IMR-90 (cell line): ENCODE measurements around the gene RARRES2. TPM values are rescaled to one million over a fixed set of nuclear protein-coding genes. Genes with fewer than 3 reads are reported as not detected.
"Not testable (repeated sequence)": the region's sequence is repeated elsewhere in the genome, so short reads cannot be mapped to it uniquely, and the experiment has no call there.

ENCODE experiments used
- ATAC-seq: fragments of 200-7000 bp; cut with Tn5 transposase; 2 replicates; pipeline ENCODE4 v1.9.1; 2020; ENCODE audit warnings: low read depth, mild to moderate bottlenecking, moderate library complexity
- BruUV-seq: library from RNA; stranded (reverse); fragments of 400-500 nt; replicated peaks from 2 replicates; lab custom pipeline; 2021; lab: Mats Ljungman, UMichigan
- CTCF ChIA-PET: fragments of 300-600 bp; formaldehyde crosslinking; extraction: SDS; loops from one replicate; lab custom pipeline; 2021; ENCODE audit warnings: antibody characterized with exemption; lab: Yijun Ruan, JAX
- POLR2A ChIA-PET: fragments of 300-600 bp; sonication (Branson Sonifier 250); formaldehyde crosslinking; loops from one replicate; lab custom pipeline; 2022; ENCODE audit warnings: antibody characterized with exemption; ENCODE audit not compliant: unreplicated experiment; lab: Charles Lee
- DNase-seq: peaks from one replicate; pipeline ENCODE4 v3.0.0; 2013
- H2AFZ ChIP-seq: replicated peaks from 2 replicates; pipeline ENCODE3; 2013; ENCODE audit warnings: low read length, mild to moderate bottlenecking; ENCODE audit not compliant: poor library complexity
- H2AK5ac ChIP-seq: 2 replicates; pipeline ENCODE4 v1.6.1; 2013; ENCODE audit warnings: low read depth, low read length, inconsistent platforms
- H2AK9ac ChIP-seq: replicated peaks from 2 replicates; pipeline ENCODE3; 2013; ENCODE audit warnings: mild to moderate bottlenecking, low read depth, low read length, moderate library complexity; ENCODE audit not compliant: poor library complexity
- H2BK120ac ChIP-seq: 2 replicates; pipeline ENCODE4 v1.6.1; 2013; ENCODE audit warnings: low read depth, low read length, inconsistent platforms
- H2BK15ac ChIP-seq: 3 replicates; pipeline ENCODE4 v1.6.1; 2013; ENCODE audit warnings: low read depth, low read length, inconsistent platforms
- H2BK20ac ChIP-seq: 2 replicates; pipeline ENCODE4 v1.6.1; 2013; ENCODE audit warnings: low read depth, mild to moderate bottlenecking, inconsistent platforms, low read length, moderate library complexity
- H2BK5ac ChIP-seq: 2 replicates; pipeline ENCODE4 v1.6.1; 2013; ENCODE audit warnings: mild to moderate bottlenecking, low read depth, low read length, inconsistent platforms; ENCODE audit not compliant: poor library complexity, severe bottlenecking
- H3K14ac ChIP-seq: replicated peaks from 2 replicates; pipeline ENCODE4 v1.6.1; 2013; ENCODE audit warnings: low read depth, low read length, inconsistent platforms
- H3K18ac ChIP-seq: 2 replicates; pipeline ENCODE4 v1.6.1; 2013; ENCODE audit warnings: low read depth, low read length, control low read depth
- H3K23ac ChIP-seq: 2 replicates; pipeline ENCODE4 v1.6.1; 2013; ENCODE audit warnings: low read depth, low read length, inconsistent platforms
- H3K27ac ChIP-seq: 2 replicates; pipeline ENCODE4 v1.5.1; 2013; ENCODE audit warnings: mild to moderate bottlenecking, control low read depth, low read length; ENCODE audit not compliant: insufficient read depth
- H3K27me3 ChIP-seq: 2 replicates; pipeline ENCODE4 v1.6.1; 2013; ENCODE audit warnings: low read length; ENCODE audit not compliant: control insufficient read depth, insufficient read depth
- H3K36me3 ChIP-seq: 2 replicates; pipeline ENCODE4 v1.6.1; 2013; ENCODE audit warnings: low read length, mixed read lengths; ENCODE audit not compliant: control insufficient read depth, insufficient read depth
- H3K4ac ChIP-seq: 2 replicates; pipeline ENCODE4 v1.6.1; 2013; ENCODE audit warnings: low read depth, low read length, inconsistent platforms
- H3K4me1 ChIP-seq: 2 replicates; pipeline ENCODE4 v1.6.1; 2013; ENCODE audit warnings: low read length, mixed read lengths; ENCODE audit not compliant: control insufficient read depth, insufficient read depth
- H3K4me2 ChIP-seq: 2 replicates; pipeline ENCODE4 v1.6.1; 2013; ENCODE audit warnings: low read depth, mild to moderate bottlenecking, control low read depth, low read length, moderate library complexity
- H3K4me3 ChIP-seq: 2 replicates; pipeline ENCODE4 v1.5.1; 2013; ENCODE audit warnings: low read depth, mild to moderate bottlenecking, control low read depth, low read length, moderate library complexity; ENCODE audit not compliant: insufficient read depth
- H3K56ac ChIP-seq: 2 replicates; pipeline ENCODE4 v1.6.1; 2013; ENCODE audit warnings: low read length, inconsistent platforms; ENCODE audit not compliant: insufficient read depth; ENCODE audit errors: extremely low read depth
- H3K79me1 ChIP-seq, 2 experiments: 2 replicates each; pipeline ENCODE4 v1.6.1; 2013; ENCODE audit warnings: low read length in 2 of 2, inconsistent platforms in 1 of 2, low read depth in 1 of 2
- H3K9ac ChIP-seq: 2 replicates; pipeline ENCODE4 v1.6.1; 2013; ENCODE audit warnings: low read depth, low read length, control low read depth
- H3K9me1 ChIP-seq: 2 replicates; pipeline ENCODE4 v1.6.1; 2013; ENCODE audit warnings: low read length, inconsistent platforms; ENCODE audit not compliant: insufficient read depth
- H3K9me3 ChIP-seq: 2 replicates; pipeline ENCODE4 v1.6.1; 2013; ENCODE audit warnings: low read length; ENCODE audit not compliant: control insufficient read depth, insufficient read depth
- H4K20me1 ChIP-seq: 2 replicates; pipeline ENCODE4 v1.6.1; 2013; ENCODE audit warnings: low read length, inconsistent platforms; ENCODE audit not compliant: insufficient read depth
- H4K5ac ChIP-seq: 2 replicates; pipeline ENCODE4 v1.6.1; 2013; ENCODE audit warnings: mild to moderate bottlenecking, low read depth, low read length, control low read depth
- H4K8ac ChIP-seq, 2 experiments: 2 replicates each; pipeline ENCODE4 v1.6.1; 2013; ENCODE audit warnings: low read depth in 2 of 2, low read length in 2 of 2, control low read depth in 1 of 2, inconsistent platforms in 1 of 2
- H4K91ac ChIP-seq: 2 replicates; pipeline ENCODE4 v1.6.1; 2013; ENCODE audit warnings: low read depth, low read length, inconsistent platforms; ENCODE audit not compliant: insufficient read depth
- WGBS, 2 experiments: methylation state at CpG; one replicate each; pipeline versions ENCODE4 v1.1.5 to v1.1.7; 2013; ENCODE audit warnings: missing lambda C conversion rate in 2 of 2; ENCODE audit not compliant: insufficient read length in 1 of 2; ENCODE audit errors: extremely low coverage in 2 of 2; 5-methylcytosine and 5-hydroxymethylcytosine counted together
- dilution Hi-C: fragments of 300-500 bp; cut with HindIII; formaldehyde crosslinking; loops from one replicate; pipeline ENCODE4 v1.14.3; 2018; ENCODE audit warnings: low sequenced_read_pairs; ENCODE audit not compliant: unreplicated experiment
- in situ Hi-C: fragments of 300-500 bp; cut with MboI; formaldehyde crosslinking; loops from 3 replicates; pipeline ENCODE4 v1.14.3; 2019; ENCODE audit warnings: low sequenced_read_pairs, inconsistent platforms, mixed read lengths
- intact Hi-C: fragments of 100-400 bp; cut with micrococcal nuclease; formaldehyde crosslinking; loops from 2 replicates; pipeline ENCODE4 v1.10.0; 2022
- polyA plus RNA-seq, 3 experiments: library from polyadenylated mRNA; depleted of rRNA; stranded (reverse); fragments of >200 nt; gene quantifications; 2 replicates each; pipeline ENCODE4 v1.2.3, GENCODE V29; 2012; ENCODE audit warnings: low replicate concordance in 1 of 3
- total RNA-seq: library from RNA; depleted of rRNA; stranded (reverse); fragments of >200 nt; gene quantifications from 2 replicates; pipeline ENCODE4 v1.2.3, GENCODE V29; 2012

Gene RARRES2
- total and polyA plus RNA-seq, 2 of the 4 experiments (the other 2 are of a cell fraction) = 1.6 TPM; not detected in 1

DNA sequence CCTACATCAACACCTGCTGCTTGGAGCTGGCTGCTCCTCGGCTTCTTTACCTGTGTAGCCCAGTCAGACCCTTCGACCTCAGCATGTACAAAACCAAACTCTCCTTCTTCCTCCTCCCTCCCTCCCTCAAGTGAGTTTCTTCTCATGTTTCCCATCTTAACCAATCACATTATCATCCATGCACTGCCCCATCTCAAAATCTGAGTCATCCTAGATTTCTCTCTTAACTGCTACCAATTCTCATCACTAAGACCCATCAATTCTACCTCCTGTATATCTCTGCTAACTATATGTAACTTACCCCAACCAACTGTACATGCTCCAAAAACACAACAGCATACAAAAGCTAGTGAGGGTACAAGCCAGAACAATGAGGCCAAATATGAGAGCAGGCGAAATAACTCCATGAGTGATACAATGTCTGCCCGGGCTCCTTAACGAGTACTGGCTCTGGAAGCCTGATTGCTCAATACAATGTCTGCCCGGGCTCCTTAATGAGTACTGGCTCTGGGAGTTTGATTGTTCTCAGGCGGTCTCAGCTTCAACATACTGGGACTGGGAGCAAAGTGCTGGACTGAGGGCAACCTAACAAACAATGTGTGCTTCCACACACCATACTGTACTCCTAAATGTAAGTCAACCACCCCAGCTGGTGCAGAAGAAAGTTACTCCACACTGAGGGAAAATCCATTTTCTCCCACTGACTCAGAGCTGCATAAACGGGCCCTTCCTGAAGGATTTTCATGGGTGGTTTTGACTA lies 36.8 kb downstream of the RARRES2 start:
- CTCF ChIA-PET, H2AFZ ChIP-seq, H2AK5ac ChIP-seq, H2BK120ac ChIP-seq, H3K4ac ChIP-seq, H3K14ac ChIP-seq, H4K5ac ChIP-seq, H4K20me1 ChIP-seq, H2BK5ac ChIP-seq, H3K9me3 ChIP-seq, H3K4me3 ChIP-seq, H3K27me3 ChIP-seq, H2BK20ac ChIP-seq, POLR2A ChIA-PET, H3K79me1 ChIP-seq, H2BK15ac ChIP-seq, H4K8ac ChIP-seq, BruUV-seq, dilution Hi-C loops, H3K4me2 ChIP-seq, H3K9me1 ChIP-seq, DNase-seq, H2AK9ac ChIP-seq, H3K9ac ChIP-seq, H4K91ac ChIP-seq, H3K27ac ChIP-seq, H3K36me3 ChIP-seq, H3K23ac ChIP-seq, intact Hi-C loops, H3K56ac ChIP-seq, H3K18ac ChIP-seq, H3K4me1 ChIP-seq: not testable (repeated sequence)
- no CpG with 5 or more reads among the region's 8 CpGs for WGBS, 2 experiments
- in situ Hi-C loops = loop anchor here (25.0 kb wide), 1 partner anchor 433 kb away; the partner anchor contains the start of gene GIMAP5
- ATAC-seq = peak; percentile 76

DNA sequence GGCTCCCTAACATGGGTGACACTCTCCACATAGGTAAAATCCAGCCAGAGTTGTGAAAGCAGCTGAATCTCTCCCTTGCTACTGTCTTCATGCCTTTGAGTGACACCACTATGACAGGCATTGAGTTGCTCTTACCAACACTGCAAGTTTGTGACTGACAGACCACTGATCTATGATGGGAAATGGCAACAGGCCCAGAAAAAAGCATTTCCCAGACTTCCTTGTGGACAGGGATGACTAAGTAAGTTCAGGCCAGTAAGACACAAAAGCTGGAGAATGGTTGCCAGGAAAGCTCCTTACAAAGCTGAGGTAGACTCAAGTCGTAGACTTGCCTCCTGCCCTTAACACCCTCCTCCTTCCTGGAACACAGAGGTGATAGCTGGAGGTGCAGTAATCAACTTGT lies 38.5 kb downstream of the RARRES2 start:
- H2BK5ac ChIP-seq, H4K8ac ChIP-seq, H4K20me1 ChIP-seq, H2AFZ ChIP-seq, H3K36me3 ChIP-seq, H3K18ac ChIP-seq, H3K9me3 ChIP-seq, CTCF ChIA-PET, H3K56ac ChIP-seq, H3K79me1 ChIP-seq, H2BK120ac ChIP-seq, H2AK5ac ChIP-seq, H2BK20ac ChIP-seq, H3K14ac ChIP-seq, H3K27ac ChIP-seq, H3K4me2 ChIP-seq, H4K5ac ChIP-seq, H2AK9ac ChIP-seq, POLR2A ChIA-PET, H3K4ac ChIP-seq, H3K4me3 ChIP-seq, BruUV-seq, H2BK15ac ChIP-seq, H3K9me1 ChIP-seq, H3K27me3 ChIP-seq, intact Hi-C loops, H3K9ac ChIP-seq, H4K91ac ChIP-seq, H3K4me1 ChIP-seq, H3K23ac ChIP-seq, dilution Hi-C loops: not testable (repeated sequence)
- DNase-seq (peak; percentile 15), ATAC-seq (peak; percentile 24; the same call in 1 of the 2 replicates)
- WGBS, 2 experiments = no CpG with 5 or more reads among the region's 1 CpG
- in situ Hi-C loops = loop anchor here (25.0 kb wide), 1 partner anchor 434 kb away; the partner anchor contains the start of gene GIMAP5
